Activated naive CD8-positive, alpha-beta T cell treated with anti-CD3 and anti-CD28 coated beads, Interleukin-2, amount 50 U/mL, for 24 hours (primary cell): ENCODE results near the gene MEF2C.

Experiments used
- ATAC-seq: fragments of 150-1000 bp; cut with Tn5 transposase; one replicate; pipeline ENCODE4 v1.10.0; 2021
- DNase-seq: peaks from one replicate; pipeline ENCODE4 v3.0.0; 2021
- H3K27ac Mint-ChIP-seq: one replicate; pipeline ENCODE4 v1.8.0; 2021; ENCODE audit warnings: mild to moderate bottlenecking, mixed read lengths
- H3K27me3 Mint-ChIP-seq: one replicate; pipeline ENCODE4 v1.8.0; 2021; ENCODE audit warnings: mixed read lengths
- H3K36me3 Mint-ChIP-seq: one replicate; pipeline ENCODE4 v1.8.0; 2021; ENCODE audit warnings: low read depth, mixed read lengths
- H3K4me1 Mint-ChIP-seq: one replicate; pipeline ENCODE4 v1.8.0; 2021; ENCODE audit warnings: mixed read lengths
- H3K4me3 Mint-ChIP-seq: one replicate; pipeline ENCODE4 v1.8.0; 2021; ENCODE audit warnings: mild to moderate bottlenecking, moderate library complexity, mixed read lengths
- H3K9me3 Mint-ChIP-seq: one replicate; pipeline ENCODE4 v1.8.0; 2021; ENCODE audit warnings: mixed read lengths

MEF2C gene

DNA sequence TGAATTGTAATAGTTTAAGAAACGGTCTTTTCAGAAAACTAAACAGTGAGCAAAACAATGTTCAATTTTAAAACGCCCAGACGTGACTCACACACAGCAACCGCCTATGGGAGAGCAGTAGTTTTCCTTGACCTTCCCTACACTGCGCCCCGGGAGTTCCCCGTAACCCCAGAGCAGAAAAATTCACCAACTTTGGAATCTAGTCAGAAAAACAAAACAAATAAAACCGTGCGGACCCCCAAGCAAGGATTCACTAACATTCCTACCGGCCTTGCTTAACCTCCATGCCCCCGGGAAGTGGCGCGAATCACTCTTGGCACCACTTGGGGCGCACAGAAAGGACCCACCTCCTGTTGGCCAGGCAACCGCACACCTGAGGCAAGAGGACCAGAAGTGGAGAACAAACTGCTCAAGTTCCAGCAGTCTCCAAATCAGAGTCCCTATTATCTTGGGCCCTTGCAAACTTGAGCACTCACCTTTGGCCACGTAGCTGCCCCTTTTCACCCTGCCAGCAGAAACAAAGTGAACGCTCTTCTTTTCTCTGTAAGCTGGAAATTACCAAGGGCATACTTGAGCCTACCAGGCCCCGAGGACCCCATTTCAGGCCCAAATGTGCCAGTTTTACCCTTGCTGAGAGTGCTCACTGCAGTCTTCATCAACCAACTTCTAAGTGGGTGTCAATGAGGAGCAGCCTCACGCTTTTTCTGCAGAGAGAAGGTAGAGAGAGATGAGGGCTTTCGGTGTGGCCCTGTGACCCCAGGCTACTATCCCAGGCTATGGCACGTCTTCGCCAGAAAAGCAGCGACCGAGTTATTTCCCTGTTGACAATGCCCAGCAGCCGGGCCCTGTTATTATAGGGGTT lies 189.7 kb downstream of the MEF2C start:
- H3K27ac Mint-ChIP-seq, result no peak overlapping the region

DNA sequence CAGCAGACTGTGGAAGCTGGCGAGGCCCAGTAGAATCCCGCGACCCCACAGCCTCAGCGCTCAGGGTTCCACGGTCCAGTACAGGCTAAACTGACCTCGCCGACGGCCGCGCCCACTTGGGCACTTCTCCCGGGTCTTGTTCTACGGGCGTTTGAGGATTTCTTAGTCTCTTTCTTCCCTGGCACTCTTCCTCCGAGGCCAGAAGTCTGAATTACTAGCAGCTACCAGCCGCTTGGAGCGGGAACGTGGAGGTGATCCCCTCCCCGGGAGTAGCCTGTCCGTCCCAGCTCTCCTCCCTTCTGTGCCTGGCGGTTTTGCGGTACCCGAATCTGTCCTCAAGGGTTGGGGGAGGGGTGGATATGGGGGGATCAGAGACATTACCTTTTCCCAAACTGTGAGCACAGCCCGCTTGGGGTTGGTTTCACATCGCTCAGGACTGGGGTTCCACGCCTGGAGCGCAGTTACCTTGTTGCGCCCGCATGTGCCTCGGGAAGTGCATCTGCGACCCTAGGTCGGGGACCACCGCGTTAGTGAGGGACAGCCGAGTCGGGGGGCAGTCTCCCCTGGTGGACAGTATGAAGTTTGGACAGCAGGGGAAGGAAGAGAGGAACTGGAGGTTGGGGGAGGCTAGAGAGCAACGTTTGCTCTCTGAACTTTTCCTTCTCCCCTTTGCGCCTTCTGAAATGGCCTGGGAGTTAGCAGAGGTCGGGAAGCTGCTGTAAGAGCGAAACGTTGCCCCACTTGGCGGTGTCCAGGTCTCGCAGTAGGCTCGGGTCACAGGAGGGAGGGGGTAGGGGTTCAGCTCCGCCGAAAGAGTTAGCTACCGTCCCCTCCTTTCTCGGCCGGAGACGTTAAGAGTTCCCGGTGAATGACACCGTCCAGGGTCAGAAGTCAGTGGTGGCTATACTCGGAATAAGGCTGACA lies 190.8 kb downstream of the MEF2C start:
- DNase-seq (no peak), ATAC-seq (no peak)
- peaks cover 91% of the 10 kb centered on the region for H3K27me3 Mint-ChIP-seq
- H3K4me3 Mint-ChIP-seq, result peak overlapping the region; percentile 14
- H3K4me1 Mint-ChIP-seq, result peaks cover 22% of the 10 kb centered on the region
- H3K27ac Mint-ChIP-seq, result no peak overlapping the region
- H3K36me3 Mint-ChIP-seq, result no peaks in the 10 kb centered on the region
- no peaks in the 10 kb centered on the region for H3K9me3 Mint-ChIP-seq

More for the DNA sequence above, 189.7 kb downstream of the MEF2C start:
- H3K4me1 Mint-ChIP-seq, result peaks cover 22% of the 10 kb centered on the region
- peaks cover 89% of the 10 kb centered on the region for H3K27me3 Mint-ChIP-seq
- ATAC-seq (no peak), DNase-seq (no peak)
- no peaks in the 10 kb centered on the region for H3K9me3 Mint-ChIP-seq
- no peak overlapping the region for H3K4me3 Mint-ChIP-seq
- H3K36me3 Mint-ChIP-seq, result no peaks in the 10 kb centered on the region

DNA sequence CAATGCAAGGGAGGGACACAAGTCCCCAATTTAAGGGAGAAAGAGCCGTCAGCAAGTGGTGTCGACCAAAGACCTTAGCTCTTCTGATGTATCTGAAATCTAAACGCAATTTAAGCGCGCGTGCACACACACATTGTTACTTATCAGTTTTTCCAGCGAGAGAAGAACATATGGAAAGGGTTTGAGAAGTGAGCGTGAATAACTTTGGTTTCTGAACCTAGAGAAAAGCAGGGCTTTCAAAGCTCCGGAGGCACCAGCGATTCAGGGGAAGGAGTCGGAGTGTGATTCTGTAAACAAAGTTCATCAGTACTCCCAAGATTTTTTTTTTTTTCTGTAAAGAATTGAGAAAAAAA lies 191.8 kb downstream of the MEF2C start:
- no peaks in the 10 kb centered on the region for H3K36me3 Mint-ChIP-seq

DNA sequence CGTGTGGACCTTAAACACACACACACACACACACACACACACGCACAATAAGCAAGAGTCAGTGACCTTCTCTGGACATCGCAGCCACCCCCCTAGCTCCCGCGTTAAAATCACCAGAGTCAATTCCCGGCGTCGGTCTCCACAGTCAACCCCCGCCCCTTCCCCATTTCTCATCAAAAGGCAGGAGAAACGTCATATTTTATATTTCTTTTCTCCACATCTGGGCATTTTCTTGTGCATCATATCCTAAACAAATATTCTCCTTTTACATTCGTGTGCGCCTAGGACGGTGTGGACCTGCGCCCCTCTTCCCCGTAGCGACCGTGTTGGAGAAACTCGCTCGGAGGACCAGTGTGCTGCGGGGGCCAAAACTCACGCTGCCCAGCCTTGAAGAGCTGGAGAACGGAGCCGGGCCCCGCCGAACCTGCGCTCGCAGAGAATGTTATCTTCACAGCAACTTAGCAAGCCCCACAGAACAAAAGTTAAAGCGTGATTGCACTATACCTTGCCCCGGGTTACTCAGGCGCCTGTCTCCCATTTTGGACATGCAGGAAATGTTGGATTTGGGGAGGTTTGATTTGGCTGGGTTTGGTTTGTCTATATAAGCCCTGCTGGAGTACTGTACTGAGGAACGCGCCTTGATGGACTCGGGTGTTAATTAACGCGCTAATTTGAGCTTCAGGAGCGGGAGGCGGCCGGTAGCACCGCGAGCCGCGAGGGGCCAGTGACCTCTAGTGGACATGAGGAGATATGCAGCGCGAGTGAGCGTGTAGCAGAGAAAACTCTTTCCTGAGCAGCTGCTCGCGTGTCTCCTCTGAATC lies 192.4 kb downstream of the MEF2C start:
- DNase-seq (peak; percentile 70), ATAC-seq (peak; percentile 87)
- peaks cover 92% of the 10 kb centered on the region for H3K27me3 Mint-ChIP-seq
- peak overlapping the region; percentile 60 for H3K4me3 Mint-ChIP-seq
- peak overlapping the region; percentile 50 for H3K27ac Mint-ChIP-seq
- H3K9me3 Mint-ChIP-seq, result no peaks in the 10 kb centered on the region
- H3K4me1 Mint-ChIP-seq, result peaks cover 22% of the 10 kb centered on the region
- no peaks in the 10 kb centered on the region for H3K36me3 Mint-ChIP-seq

More for the DNA sequence above, 191.8 kb downstream of the MEF2C start:
- Mint-ChIP-seq H3K9me3 (no peaks in the 10 kb centered on the region), H3K4me3 (peak overlapping the region; percentile 60), H3K27ac (peak overlapping the region; percentile 50), H3K27me3 (peaks cover 92% of the 10 kb centered on the region), H3K4me1 (peaks cover 22% of the 10 kb centered on the region)
- DNase-seq (no peak), ATAC-seq (no peak)

DNA sequence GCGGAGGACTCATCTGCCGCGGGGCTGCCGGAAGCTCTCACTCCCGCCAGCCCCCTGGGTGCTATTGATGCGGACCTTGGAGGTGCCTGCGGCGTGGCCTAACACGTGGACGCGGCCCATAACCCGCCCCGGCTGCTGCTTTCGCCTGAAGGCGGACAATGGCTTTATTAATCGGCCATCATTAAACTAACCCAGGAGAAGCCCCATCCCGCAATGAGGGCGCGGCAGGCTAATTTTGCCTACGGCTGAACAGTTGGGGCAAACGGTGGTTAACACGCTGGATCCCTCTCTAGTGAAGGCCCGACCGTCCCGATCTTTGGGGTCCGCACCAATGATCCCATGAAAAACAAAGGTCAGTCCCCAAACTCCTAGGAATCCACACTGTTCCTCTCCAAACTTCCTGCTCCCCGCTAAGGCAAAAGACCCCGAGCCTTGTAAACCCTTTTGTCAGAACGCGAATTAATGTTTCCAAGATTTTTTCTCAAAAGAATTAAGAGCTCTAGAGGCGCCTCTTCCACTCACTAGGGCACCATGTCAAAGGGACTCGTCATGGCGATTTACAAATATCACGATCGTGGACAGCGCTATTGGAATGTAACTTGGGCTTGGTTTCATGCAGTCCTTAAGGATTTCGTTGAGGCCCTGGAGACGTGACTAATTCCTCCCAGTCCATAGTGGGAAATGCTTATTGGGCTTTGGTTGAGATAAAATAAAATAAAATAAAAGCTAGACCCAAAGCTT lies 193.1 kb downstream of the MEF2C start:
- Mint-ChIP-seq H3K36me3 (no peaks in the 10 kb centered on the region), H3K4me1 (peaks cover 22% of the 10 kb centered on the region), H3K4me3 (no peak overlapping the region), H3K9me3 (no peaks in the 10 kb centered on the region), H3K27me3 (peaks cover 92% of the 10 kb centered on the region), H3K27ac (no peak overlapping the region)
- ATAC-seq, result no peak
- DNase-seq, result no peak

DNA sequence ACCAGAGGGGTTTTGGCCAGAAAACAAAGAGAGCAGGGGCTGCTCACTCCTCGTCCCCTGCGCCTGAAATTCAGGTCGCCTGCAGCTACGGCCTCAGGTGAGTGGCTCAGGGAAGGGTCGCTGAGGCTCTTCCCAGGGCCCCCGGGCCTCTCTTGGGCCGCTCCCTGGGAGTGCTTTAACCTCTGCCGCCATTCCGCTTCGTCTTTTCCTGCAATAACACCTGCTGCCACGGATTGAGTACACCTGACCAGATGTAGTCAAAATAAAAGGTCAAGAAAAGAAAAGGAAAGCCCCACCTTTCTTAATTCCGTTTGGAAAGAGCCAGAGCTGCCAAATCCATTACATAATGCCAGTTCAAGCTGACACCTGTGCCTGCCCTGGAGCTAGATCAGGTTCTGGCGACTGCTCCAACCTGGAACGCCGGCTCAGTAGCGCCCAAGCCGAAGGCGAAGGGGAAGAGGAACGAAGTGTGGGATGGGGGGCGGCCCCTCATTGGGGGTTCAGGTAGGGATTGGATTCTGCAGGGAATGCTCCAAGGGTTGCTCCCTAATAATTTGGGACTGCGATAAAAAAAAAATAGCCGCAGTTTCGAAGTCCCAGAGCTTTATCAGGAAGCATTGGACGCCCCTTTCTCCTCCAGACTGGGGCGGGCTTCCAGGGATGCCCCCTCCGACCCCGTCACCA lies 193.9 kb downstream of the MEF2C start:
- Mint-ChIP-seq H3K27ac (no peak overlapping the region), H3K4me3 (no peak overlapping the region), H3K36me3 (no peaks in the 10 kb centered on the region)

DNA sequence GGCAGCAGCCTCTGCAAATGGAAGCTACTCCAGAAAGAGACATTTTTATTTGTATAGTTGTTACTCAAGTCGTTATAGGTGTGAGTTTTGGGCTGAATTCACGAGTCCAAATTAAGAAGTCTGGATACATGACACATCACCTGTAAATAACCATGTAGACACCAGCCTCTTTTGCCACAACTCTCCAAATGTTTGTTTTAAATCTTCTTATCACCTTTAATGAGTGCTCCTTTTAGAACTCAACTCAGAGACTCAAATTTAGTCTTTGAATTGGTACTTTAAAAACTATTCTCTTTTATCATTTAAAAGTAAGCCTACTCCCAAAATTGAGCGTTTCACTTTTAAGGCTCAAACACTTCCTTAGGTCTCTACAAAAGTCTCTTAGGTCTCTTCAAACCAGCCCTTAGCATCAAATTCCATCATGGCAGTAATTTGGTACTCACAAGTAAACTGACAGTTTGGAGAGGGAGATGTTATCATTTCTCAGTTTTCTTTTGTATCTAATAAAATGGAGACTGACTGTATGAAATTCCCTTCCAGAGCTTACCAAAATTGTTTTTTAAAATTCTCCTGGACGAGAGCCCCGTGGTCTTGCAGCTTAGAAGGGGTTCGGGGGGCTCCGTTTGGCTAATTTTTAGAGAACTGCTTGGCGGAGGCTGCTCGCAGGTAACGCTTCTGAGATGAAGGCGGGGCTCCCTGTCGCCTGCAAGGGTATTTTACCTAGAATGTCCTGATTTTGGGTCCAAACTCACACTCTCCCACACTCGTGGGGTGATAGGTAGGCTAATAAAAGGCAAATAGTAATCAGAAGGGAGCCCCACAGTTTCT lies 194.6 kb downstream of the MEF2C start:
- Mint-ChIP-seq H3K4me3 (no peak overlapping the region), H3K9me3 (no peaks in the 10 kb centered on the region), H3K27me3 (peaks cover 92% of the 10 kb centered on the region), H3K36me3 (no peaks in the 10 kb centered on the region), H3K27ac (no peak overlapping the region), H3K4me1 (peaks cover 27% of the 10 kb centered on the region)
- DNase-seq (no peak), ATAC-seq (no peak)

More for the DNA sequence above, 193.9 kb downstream of the MEF2C start:
- H3K27me3 Mint-ChIP-seq, result peaks cover 92% of the 10 kb centered on the region
- no peak for ATAC-seq
- peaks cover 22% of the 10 kb centered on the region for H3K4me1 Mint-ChIP-seq
- DNase-seq, result no peak
- H3K9me3 Mint-ChIP-seq, result no peaks in the 10 kb centered on the region

DNA sequence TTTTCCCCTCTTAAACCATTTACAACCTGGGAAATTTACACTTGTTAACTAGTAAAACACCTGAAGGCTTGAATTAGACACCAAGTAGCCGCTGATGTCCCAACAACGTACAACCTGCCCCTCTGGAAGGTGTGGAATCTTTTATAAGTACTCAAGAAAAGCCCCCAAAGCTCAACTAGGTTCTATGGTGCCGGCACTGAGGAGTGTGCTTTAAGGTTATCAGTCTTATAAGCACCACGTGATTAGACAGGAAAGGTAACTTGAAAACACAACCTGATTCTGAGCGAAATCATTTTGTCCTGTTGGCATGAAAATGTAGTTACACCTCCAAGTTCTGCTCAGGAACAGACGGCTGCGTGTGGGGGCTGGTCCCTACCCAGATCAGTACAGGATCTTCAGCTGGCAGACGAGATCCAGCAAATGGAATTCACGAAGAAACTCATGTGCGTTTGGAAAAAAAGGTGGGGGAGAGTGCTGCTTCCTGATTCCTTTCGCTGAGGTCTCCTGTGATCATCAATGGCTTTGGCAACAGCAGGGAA lies 195.5 kb downstream of the MEF2C start:
- H3K27ac Mint-ChIP-seq, result no peak overlapping the region

DNA sequence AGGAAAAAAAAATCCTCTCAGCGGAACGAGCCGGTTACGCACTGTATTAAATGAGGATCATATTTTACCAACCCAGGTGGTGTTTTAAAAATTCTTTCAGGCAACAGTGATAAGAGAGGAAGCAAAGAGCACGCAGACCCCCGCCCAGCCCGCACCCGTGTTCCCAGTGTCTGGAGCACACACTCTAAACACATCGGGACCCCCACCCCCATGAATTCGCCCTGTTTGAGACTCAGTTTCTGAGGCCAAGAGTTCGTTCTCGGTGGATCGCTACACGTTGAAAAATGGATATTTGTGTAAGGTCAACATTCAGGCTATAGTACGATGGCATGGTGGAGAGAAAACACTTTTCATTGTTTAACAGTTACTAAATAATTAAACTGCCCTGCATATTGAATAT lies 196.3 kb downstream of the MEF2C start:
- H3K4me3 Mint-ChIP-seq, result no peak overlapping the region
- ATAC-seq, result no peak

More for the DNA sequence above, 195.5 kb downstream of the MEF2C start:
- H3K4me1 Mint-ChIP-seq, result peaks cover 24% of the 10 kb centered on the region
- H3K9me3 Mint-ChIP-seq, result no peaks in the 10 kb centered on the region
- H3K36me3 Mint-ChIP-seq, result no peaks in the 10 kb centered on the region
- H3K27me3 Mint-ChIP-seq, result peaks cover 92% of the 10 kb centered on the region
- H3K4me3 Mint-ChIP-seq, result no peak overlapping the region
- ATAC-seq (no peak), DNase-seq (no peak)

DNA sequence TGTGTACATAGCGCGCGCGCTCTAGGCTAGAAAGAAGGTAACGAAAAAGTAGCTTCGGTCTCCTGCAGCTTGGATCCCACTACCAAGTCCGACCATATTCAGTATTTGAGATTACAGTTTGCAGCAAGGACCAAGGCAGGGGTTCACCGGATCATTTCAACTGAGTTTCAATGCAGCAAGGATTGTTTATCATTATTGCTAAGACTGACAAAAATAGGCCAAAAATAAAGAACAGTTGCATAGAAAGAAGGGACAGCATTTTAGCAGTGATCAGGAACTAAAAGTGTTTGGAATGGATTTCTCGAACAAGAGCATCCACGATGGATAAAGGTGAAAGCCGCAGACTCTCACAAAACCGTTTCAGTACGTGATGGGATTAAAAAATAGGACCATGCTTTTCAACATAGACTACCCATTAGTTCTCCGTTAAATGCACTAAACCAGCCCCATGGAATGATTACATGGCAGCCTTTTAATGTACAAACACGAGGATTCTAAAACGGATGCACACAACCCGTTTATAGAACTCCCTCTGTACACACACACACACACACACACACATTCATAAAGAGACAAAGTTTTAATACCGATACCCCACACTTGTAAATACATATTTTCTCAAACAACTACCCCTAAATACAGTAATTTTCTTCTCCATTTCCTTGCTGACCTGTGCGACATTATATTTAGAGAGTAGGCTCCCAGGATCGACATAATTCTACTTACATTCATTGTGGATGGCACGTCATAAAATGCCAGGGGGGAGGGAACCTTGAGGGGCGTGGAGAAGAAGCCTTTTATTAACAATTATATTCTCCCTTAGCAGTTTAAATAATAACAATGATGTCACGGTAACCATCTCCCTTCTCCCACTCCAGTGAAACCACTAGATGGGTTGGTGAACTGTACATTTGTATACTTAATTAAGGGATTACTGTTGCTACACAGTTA lies 197.1 kb downstream of the MEF2C start:
- ATAC-seq (no peak), DNase-seq (no peak)
- Mint-ChIP-seq H3K27ac (no peak overlapping the region), H3K9me3 (no peaks in the 10 kb centered on the region), H3K4me1 (peaks cover 12% of the 10 kb centered on the region), H3K27me3 (peaks cover 90% of the 10 kb centered on the region), H3K36me3 (no peaks in the 10 kb centered on the region), H3K4me3 (no peak overlapping the region)

More for the DNA sequence above, 196.3 kb downstream of the MEF2C start:
- Mint-ChIP-seq H3K27ac (no peak overlapping the region), H3K36me3 (no peaks in the 10 kb centered on the region), H3K4me1 (peaks cover 20% of the 10 kb centered on the region), H3K9me3 (no peaks in the 10 kb centered on the region), H3K27me3 (peaks cover 91% of the 10 kb centered on the region)
- no peak for DNase-seq

DNA sequence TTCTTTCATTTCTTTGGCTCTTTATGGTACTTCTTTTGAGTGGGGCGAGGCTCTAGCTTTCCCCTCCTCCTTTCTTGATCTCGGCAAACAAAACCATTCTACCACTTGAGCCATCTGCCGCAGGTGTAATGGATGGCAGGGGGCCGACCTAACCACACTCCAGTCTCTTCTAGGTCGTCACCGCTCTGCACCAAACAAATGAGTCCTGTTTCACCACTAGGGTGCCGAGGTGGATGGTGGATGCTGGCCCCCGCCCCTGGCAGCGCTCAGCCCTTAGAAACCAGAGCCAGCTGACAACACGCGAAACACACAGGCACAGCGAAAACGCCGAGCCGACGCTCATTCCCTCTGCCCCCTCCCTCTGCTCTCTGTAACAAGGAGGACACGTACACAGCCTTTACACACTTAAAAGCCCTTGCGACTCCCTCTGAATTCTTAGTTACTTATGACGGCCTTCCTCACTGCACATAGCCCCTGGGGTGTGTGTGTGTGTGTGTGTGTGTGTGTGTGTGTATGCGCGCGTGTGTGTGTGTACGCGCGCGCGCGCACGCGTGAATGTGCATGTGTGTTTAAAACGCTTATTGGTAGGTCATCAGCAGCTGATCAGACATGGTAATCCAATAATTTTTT lies 199.4 kb downstream of the MEF2C start:
- H3K36me3 Mint-ChIP-seq, result peaks cover 2% of the 10 kb centered on the region
- no peak overlapping the region for H3K4me3 Mint-ChIP-seq
- no peak overlapping the region for H3K27ac Mint-ChIP-seq
- ATAC-seq (no peak), DNase-seq (no peak)
- H3K4me1 Mint-ChIP-seq, result peaks cover 9% of the 10 kb centered on the region
- no peaks in the 10 kb centered on the region for H3K9me3 Mint-ChIP-seq
- H3K27me3 Mint-ChIP-seq, result peaks cover 86% of the 10 kb centered on the region
